ENCODE results near the gene DIPK1B.

Gene DIPK1B

DNA sequence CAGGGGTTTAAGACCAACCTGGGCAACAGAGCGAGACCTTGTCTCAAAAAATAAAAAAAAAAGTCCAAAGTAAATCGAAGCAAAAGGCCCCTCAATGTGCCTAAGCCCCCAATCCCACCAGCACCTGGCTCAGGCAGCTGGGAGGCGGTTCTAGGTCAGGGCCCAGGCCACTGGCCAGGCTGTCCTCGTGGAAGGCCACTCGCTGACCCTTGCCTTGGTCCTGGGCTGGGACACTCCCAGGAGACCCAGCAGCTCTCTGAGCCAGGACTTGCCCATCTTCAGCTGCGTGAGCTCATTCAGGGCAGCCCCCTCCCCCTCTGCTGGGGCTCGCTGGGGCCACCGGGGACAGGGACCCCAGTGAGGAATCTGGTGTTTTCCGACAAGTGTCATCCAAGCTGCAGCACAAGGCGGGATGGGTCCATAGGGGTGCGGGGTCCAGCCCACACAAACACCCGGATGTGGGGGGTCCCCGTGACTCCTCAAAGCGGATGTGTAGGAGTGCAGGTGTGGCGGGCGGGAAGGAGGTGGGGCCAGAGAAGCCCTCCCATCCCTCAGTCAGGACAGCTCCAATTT, 29.1 kb upstream of the DIPK1B start:
- Histone ChIP-seq H3K36me3 (ENCODE audit: control insufficient read depth in 2 of 2, insufficient read depth in 1 of 2, low read length in 2 of 2) (peaks cover 0 to 7% of the 10 kb centered on the region in 2 experiments; a peak in 1 of 3 replicates), H3K9me3 (ENCODE audit: control insufficient read depth, insufficient read depth, low read depth, low read length) (no peaks in the 10 kb centered on the region), H3K4me3 (ENCODE audit: low read depth, low read length) (no peak overlapping the region), H3K27ac (ENCODE audit: extremely low read depth, low read depth, low read length) (no peak overlapping the region), H3K4me1 (ENCODE audit: control insufficient read depth, insufficient read depth, low read length) (peaks cover 5% of the 10 kb centered on the region)
- ChIA-PET CTCF (interaction anchor here (0.6 to 5.5 kb wide), 6 partner anchors 11 to 819 kb away, joined by 3 to 60 read pairs (median 3); no protein-coding TSS in a partner anchor), POLR2A (interaction anchor here (1.1 kb wide), 1 partner anchor 12 kb away, joined by 5 read pairs; no protein-coding TSS in a partner anchor)
- TF ChIP-seq, protein P1, sequence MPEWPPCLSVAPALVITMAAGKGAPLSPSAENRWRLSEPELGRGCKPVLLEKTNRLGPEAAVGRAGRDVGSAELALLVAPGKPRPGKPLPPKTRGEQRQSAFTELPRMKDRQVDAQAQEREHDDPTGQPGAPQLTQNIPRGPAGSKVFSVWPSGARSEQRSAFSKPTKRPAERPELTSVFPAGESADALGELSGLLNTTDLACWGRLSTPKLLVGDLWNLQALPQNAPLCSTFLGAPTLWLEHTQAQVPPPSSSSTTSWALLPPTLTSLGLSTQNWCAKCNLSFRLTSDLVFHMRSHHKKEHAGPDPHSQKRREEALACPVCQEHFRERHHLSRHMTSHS (tag by site-specific recombination; IDR thresholded peaks at IDR 0.05), result no peak
- TF ChIP-seq ZNF624 (tag by site-specific recombination; IDR thresholded peaks at IDR 0.05) (no peak), ZNF324 (tag by site-specific recombination; IDR thresholded peaks at IDR 0.05) (no peak), ZNF138 (tag by site-specific recombination; IDR thresholded peaks at IDR 0.05; ENCODE audit: borderline replicate concordance) (no peak), ZNF610 (tag by site-specific recombination; IDR thresholded peaks at IDR 0.05; ENCODE audit: borderline replicate concordance) (no peak), GLIS2 (tag by site-specific recombination; IDR thresholded peaks at IDR 0.05) (peak; percentile 59), ZFHX2 (tag by site-specific recombination; conservative IDR thresholded peaks at IDR 0.05) (peak; percentile 16; the same call in 1 of the 2 replicates), BCL11B (tag by site-specific recombination; IDR thresholded peaks at IDR 0.05; ENCODE audit: low read depth) (0 out of 2 replicates have a peak, but pooled peaks have one; percentile 30)
- TF ChIP-seq, protein P2, sequence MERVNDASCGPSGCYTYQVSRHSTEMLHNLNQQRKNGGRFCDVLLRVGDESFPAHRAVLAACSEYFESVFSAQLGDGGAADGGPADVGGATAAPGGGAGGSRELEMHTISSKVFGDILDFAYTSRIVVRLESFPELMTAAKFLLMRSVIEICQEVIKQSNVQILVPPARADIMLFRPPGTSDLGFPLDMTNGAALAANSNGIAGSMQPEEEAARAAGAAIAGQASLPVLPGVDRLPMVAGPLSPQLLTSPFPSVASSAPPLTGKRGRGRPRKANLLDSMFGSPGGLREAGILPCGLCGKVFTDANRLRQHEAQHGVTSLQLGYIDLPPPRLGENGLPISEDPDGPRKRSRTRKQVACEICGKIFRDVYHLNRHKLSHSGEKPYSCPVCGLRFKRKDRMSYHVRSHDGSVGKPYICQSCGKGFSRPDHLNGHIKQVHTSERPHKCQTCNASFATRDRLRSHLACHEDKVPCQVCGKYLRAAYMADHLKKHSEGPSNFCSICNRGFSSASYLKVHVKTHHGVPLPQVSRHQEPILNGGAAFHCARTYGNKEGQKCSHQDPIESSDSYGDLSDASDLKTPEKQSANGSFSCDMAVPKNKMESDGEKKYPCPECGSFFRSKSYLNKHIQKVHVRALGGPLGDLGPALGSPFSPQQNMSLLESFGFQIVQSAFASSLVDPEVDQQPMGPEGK (tag by site-specific recombination; IDR thresholded peaks at IDR 0.05), result 0 out of 2 replicates have a peak, but pooled peaks have one; percentile 36

DNA sequence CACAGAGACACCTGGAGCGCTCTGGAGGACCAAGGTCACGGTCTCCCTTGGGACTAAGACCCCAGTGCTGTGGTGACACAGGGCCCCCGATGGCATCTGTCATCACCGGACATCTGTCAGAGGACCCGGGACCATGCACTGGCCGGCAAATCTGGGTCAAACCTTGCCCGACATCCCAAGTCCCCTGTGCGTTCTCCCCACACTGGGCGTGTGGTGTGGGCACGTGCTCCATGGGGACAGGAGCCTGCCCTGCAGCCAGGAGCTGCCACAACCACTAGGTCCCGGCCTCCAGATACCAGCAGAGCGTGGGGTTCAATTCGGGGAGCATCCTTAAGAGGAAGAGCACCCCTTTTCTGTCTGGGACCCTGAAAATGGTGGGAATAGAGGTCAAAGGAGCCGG, 28.6 kb upstream of the DIPK1B start:
- POLR2A ChIA-PET, result interaction anchor here (1.1 kb wide), 1 partner anchor 12 kb away, joined by 5 read pairs; no protein-coding TSS in a partner anchor
- peaks cover 5% of the 10 kb centered on the region for H3K4me1 ChIP-seq (ENCODE audit: control insufficient read depth, insufficient read depth, low read length)
- H3K27ac ChIP-seq (ENCODE audit: extremely low read depth, low read depth, low read length), result no peak overlapping the region
- TF ChIP-seq ZNF626 (tag by site-specific recombination; IDR thresholded peaks at IDR 0.05), result no peak
- no peak for TF ChIP-seq ZBTB21 (tag by site-specific recombination; IDR thresholded peaks at IDR 0.05)
- TF ChIP-seq ZNF23 (tag by site-specific recombination; IDR thresholded peaks at IDR 0.05; ENCODE audit: borderline replicate concordance), result no peak
- no peak for TF ChIP-seq ZNF16 (tag by site-specific recombination; IDR thresholded peaks at IDR 0.05; ENCODE audit: low read depth)
- no peak for TF ChIP-seq KLF16 (tag by site-specific recombination; IDR thresholded peaks at IDR 0.05)
- TF ChIP-seq, protein P3, sequence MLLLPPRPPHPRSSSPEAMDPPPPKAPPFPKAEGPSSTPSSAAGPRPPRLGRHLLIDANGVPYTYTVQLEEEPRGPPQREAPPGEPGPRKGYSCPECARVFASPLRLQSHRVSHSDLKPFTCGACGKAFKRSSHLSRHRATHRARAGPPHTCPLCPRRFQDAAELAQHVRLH (tag by site-specific recombination; IDR thresholded peaks at IDR 0.05), result no peak
- CTCF ChIA-PET, result interaction anchor here (0.7 to 5.5 kb wide), 5 partner anchors 12 to 198 kb away, joined by 3 to 60 read pairs (median 3); no protein-coding TSS in a partner anchor
- peaks cover 0 to 7% of the 10 kb centered on the region in 2 experiments; a peak in 1 of 3 replicates for H3K36me3 ChIP-seq (ENCODE audit: control insufficient read depth in 2 of 2, insufficient read depth in 1 of 2, low read length in 2 of 2)
- H3K4me3 ChIP-seq (ENCODE audit: low read depth, low read length), result no peak overlapping the region
- H3K9me3 ChIP-seq (ENCODE audit: control insufficient read depth, insufficient read depth, low read depth, low read length), result no peaks in the 10 kb centered on the region

DNA sequence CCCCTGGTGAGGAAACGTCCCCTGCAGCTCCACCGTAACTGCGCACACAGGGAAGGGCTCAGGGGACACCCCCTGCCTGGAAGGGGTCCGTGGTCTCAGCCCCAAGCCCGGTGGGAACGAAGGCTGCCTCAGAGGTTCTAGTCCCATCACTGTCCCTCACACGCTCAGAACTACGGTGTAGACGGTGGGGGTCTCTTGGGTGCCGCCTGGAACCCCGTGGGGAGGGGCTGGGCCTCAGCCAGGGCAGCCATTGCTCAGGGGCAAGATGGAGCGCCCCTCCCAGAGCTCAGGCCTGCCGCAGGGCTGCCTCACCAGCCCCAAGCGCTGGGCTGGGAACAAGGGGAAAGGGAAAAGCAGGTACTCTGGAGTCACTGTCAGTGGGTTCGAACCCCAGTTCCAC, 28.0 kb upstream of the DIPK1B start:
- Histone ChIP-seq H3K27ac (ENCODE audit: extremely low read depth, low read depth, low read length) (no peak overlapping the region), H3K36me3 (ENCODE audit: control insufficient read depth in 2 of 2, insufficient read depth in 1 of 2, low read length in 2 of 2) (peaks cover 0 to 7% of the 10 kb centered on the region in 2 experiments; a peak in 1 of 3 replicates), H3K9me3 (ENCODE audit: control insufficient read depth, insufficient read depth, low read depth, low read length) (no peaks in the 10 kb centered on the region), H3K4me3 (ENCODE audit: low read depth, low read length) (no peak overlapping the region), H3K4me1 (ENCODE audit: control insufficient read depth, insufficient read depth, low read length) (peaks cover 5% of the 10 kb centered on the region)
- CTCF ChIA-PET, result interaction anchor here (0.9 to 5.5 kb wide), 2 partner anchors 12 to 44 kb away, joined by 3 to 60 read pairs; no protein-coding TSS in a partner anchor
- POLR2A ChIA-PET, result no interaction called here
- TF ChIP-seq ZNF391 (tag by site-specific recombination; IDR thresholded peaks at IDR 0.05; ENCODE audit: borderline replicate concordance, low read depth) (no peak), SP3 (tag by site-specific recombination; IDR thresholded peaks at IDR 0.05) (no peak), ZNF843 (tag by site-specific recombination; IDR thresholded peaks at IDR 0.05) (no peak), ZNF146 (tag by site-specific recombination; IDR thresholded peaks at IDR 0.05) (no peak), ZBTB1 (tag by site-specific recombination; IDR thresholded peaks at IDR 0.05) (no peak), ZNF184 (tag by site-specific recombination; IDR thresholded peaks at IDR 0.05) (no peak), ZBTB20 (tag by site-specific recombination; IDR thresholded peaks at IDR 0.05) (no peak), ZNF133 (tag by site-specific recombination; IDR thresholded peaks at IDR 0.05) (no peak), ZFHX2 (tag by site-specific recombination; conservative IDR thresholded peaks at IDR 0.05) (no peak), ZNF223 (tag by site-specific recombination; IDR thresholded peaks at IDR 0.05) (no peak)
- TF ChIP-seq, protein P4, sequence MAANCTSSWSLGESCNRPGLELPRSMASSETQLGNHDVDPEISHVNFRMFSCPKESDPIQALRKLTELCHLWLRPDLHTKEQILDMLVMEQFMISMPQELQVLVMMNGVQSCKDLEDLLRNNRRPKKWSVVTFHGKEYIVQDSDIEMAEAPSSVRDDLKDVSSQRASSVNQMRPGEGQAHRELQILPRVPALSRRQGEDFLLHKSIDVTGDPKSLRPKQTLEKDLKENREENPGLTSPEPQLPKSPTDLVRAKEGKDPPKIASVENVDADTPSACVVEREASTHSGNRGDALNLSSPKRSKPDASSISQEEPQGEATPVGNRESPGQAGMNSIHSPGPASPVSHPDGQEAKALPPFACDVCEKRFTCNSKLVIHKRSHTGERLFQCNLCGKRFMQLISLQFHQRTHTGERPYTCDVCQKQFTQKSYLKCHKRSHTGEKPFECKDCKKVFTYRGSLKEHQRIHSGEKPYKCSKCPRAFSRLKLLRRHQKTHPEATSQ (tag by site-specific recombination; IDR thresholded peaks at IDR 0.05), result no peak
- TF ChIP-seq, protein P5, sequence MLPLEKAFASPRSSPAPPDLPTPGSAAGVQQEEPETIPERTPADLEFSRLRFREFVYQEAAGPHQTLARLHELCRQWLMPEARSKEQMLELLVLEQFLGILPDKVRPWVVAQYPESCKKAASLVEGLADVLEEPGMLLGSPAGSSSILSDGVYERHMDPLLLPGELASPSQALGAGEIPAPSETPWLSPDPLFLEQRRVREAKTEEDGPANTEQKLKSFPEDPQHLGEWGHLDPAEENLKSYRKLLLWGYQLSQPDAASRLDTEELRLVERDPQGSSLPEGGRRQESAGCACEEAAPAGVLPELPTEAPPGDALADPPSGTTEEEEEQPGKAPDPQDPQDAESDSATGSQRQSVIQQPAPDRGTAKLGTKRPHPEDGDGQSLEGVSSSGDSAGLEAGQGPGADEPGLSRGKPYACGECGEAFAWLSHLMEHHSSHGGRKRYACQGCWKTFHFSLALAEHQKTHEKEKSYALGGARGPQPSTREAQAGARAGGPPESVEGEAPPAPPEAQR (tag by site-specific recombination; IDR thresholded peaks at IDR 0.05), result no peak

Measured in HEK293 (cell line).